Ishikawa (cell line): Measurements from ENCODE around the gene OCLN.

Experiments used
- CEBPB ChIP-seq: IDR thresholded peaks from 2 replicates; pipeline ENCODE4 v1.6.1; 2012
- CREB1 ChIP-seq: IDR thresholded peaks from 2 replicates; pipeline ENCODE4 v1.6.1; 2012; ENCODE audit warnings: low read depth
- EGR1 ChIP-seq: IDR thresholded peaks from 2 replicates; pipeline ENCODE4 v1.6.1; 2012
- EP300 ChIP-seq: IDR thresholded peaks from 2 replicates; pipeline ENCODE4 v1.6.1; 2012; ENCODE audit warnings: borderline replicate concordance
- FOXM1 ChIP-seq: IDR thresholded peaks from 2 replicates; pipeline ENCODE4 v1.6.1; 2012; ENCODE audit warnings: low read depth, borderline replicate concordance
- NFIC ChIP-seq: IDR thresholded peaks from 2 replicates; pipeline ENCODE4 v1.6.1; 2012
- RAD21 ChIP-seq: IDR thresholded peaks from 2 replicates; pipeline ENCODE4 v1.6.1; 2012; ENCODE audit warnings: low read depth
- TAF1 ChIP-seq: IDR thresholded peaks from 2 replicates; pipeline ENCODE4 v1.6.1; 2012; ENCODE audit warnings: low read depth, mild to moderate bottlenecking
- TCF12 ChIP-seq: IDR thresholded peaks from 2 replicates; pipeline ENCODE4 v1.6.1; 2012; ENCODE audit warnings: low read depth
- TEAD4 ChIP-seq: IDR thresholded peaks from 2 replicates; pipeline ENCODE4 v1.6.1; 2012
- YY1 ChIP-seq: IDR thresholded peaks from 2 replicates; pipeline ENCODE4 v1.6.1; 2012; ENCODE audit warnings: low read depth
- ZBTB7A ChIP-seq: IDR thresholded peaks from 2 replicates; pipeline ENCODE4 v1.6.1; 2012; ENCODE audit warnings: low read depth
- TF ChIP-seq, protein P1 (sequence below): IDR thresholded peaks from 2 replicates; pipeline ENCODE4 v1.6.1; 2012
- TF ChIP-seq, protein P2 (sequence below): IDR thresholded peaks from 2 replicates; pipeline ENCODE4 v1.6.1; 2012
- TF ChIP-seq, protein P3 (sequence below): IDR thresholded peaks from 2 replicates; pipeline ENCODE4 v1.6.1; 2012; ENCODE audit warnings: low read depth, mild to moderate bottlenecking

The OCLN gene

DNA sequence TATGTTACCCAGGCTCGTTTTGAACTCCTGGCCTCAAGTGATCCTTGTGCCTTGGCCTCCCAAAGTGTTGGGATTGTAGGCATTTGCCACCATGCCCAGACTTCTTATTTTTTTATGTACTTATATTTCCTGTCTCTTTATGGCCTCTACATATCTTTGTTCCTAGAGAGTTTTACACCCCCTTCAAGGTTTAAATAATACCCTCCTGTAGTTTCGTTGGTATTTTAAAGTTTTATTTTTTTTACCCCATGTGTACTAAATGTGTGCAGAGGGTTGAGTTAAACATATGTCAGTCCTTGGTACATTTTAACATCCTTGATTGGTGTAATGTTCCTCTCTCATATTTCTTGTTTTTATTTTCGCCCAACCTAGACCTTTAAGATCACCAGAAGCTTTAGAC is 29.4 kb downstream of the OCLN start:
- TF ChIP-seq, protein P1, sequence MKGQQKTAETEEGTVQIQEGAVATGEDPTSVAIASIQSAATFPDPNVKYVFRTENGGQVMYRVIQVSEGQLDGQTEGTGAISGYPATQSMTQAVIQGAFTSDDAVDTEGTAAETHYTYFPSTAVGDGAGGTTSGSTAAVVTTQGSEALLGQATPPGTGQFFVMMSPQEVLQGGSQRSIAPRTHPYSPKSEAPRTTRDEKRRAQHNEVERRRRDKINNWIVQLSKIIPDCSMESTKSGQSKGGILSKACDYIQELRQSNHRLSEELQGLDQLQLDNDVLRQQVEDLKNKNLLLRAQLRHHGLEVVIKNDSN = no peak
- TF ChIP-seq YY1 = no peak
- no peak for TF ChIP-seq ZBTB7A
- TF ChIP-seq TAF1 = no peak
- TF ChIP-seq NFIC = no peak
- TF ChIP-seq FOXM1 = no peak
- TF ChIP-seq TEAD4 = no peak
- TF ChIP-seq, protein P2, sequence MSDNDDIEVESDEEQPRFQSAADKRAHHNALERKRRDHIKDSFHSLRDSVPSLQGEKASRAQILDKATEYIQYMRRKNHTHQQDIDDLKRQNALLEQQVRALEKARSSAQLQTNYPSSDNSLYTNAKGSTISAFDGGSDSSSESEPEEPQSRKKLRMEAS = no peak
- no peak for TF ChIP-seq EGR1
- TF ChIP-seq EP300 = no peak
- no peak for TF ChIP-seq CREB1
- no peak for TF ChIP-seq CEBPB
- TF ChIP-seq, protein P3, sequence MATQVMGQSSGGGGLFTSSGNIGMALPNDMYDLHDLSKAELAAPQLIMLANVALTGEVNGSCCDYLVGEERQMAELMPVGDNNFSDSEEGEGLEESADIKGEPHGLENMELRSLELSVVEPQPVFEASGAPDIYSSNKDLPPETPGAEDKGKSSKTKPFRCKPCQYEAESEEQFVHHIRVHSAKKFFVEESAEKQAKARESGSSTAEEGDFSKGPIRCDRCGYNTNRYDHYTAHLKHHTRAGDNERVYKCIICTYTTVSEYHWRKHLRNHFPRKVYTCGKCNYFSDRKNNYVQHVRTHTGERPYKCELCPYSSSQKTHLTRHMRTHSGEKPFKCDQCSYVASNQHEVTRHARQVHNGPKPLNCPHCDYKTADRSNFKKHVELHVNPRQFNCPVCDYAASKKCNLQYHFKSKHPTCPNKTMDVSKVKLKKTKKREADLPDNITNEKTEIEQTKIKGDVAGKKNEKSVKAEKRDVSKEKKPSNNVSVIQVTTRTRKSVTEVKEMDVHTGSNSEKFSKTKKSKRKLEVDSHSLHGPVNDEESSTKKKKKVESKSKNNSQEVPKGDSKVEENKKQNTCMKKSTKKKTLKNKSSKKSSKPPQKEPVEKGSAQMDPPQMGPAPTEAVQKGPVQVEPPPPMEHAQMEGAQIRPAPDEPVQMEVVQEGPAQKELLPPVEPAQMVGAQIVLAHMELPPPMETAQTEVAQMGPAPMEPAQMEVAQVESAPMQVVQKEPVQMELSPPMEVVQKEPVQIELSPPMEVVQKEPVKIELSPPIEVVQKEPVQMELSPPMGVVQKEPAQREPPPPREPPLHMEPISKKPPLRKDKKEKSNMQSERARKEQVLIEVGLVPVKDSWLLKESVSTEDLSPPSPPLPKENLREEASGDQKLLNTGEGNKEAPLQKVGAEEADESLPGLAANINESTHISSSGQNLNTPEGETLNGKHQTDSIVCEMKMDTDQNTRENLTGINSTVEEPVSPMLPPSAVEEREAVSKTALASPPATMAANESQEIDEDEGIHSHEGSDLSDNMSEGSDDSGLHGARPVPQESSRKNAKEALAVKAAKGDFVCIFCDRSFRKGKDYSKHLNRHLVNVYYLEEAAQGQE = no peak
- no peak for TF ChIP-seq RAD21
- TF ChIP-seq TCF12 = no peak

DNA sequence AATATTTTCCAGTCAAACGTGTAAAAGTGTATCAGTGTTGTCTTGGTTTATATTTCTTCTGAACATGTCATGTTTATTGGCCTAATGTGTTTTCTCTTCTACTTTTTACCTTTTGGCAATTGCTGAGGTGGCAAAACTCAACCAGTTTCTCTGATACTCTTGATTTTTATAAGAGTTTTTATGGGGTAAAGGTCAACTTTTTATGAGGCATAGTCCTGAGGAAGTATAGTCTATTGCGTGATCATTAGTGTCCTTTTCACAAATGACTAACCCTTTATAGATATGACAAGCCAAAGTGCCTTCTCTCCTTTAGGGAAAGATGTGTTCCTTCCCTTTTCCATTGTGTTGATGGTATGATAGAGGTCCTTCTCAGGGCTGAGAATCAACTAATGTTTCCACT is 32.9 kb downstream of the OCLN start:
- TF ChIP-seq, protein P1 = no peak
- TF ChIP-seq NFIC (no peak), CREB1 (no peak), EP300 (no peak), FOXM1 (no peak), EGR1 (no peak), RAD21 (no peak), ZBTB7A (no peak), TAF1 (no peak), CEBPB (no peak), TEAD4 (no peak), YY1 (no peak), TCF12 (no peak)
- TF ChIP-seq, protein P2 = no peak
- TF ChIP-seq, protein P3 = no peak

DNA sequence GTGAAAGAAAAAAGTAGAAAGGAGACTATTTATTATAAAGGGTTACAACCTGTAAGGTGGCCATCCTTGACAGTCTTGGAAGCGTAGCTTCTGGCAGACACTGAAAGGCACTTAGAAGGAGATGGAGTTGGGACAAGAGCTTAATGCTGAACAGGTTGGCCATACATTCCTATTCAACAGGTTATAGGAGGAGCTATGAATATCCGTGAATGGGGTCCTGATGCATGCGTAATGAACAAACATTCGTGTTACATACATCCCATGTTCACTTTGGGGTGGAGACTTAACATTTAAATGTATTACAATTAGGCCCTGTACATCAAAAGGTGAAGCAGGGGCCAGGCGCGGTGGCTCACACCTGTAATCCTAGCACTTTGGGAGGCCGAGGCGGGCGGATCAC is 34.1 kb downstream of the OCLN start:
- TF ChIP-seq FOXM1 (no peak), ZBTB7A (no peak), CREB1 (no peak), EGR1 (no peak), YY1 (no peak), NFIC (no peak), TAF1 (no peak), TEAD4 (no peak), CEBPB (no peak), RAD21 (no peak)
- TF ChIP-seq, protein P1 = no peak

DNA sequence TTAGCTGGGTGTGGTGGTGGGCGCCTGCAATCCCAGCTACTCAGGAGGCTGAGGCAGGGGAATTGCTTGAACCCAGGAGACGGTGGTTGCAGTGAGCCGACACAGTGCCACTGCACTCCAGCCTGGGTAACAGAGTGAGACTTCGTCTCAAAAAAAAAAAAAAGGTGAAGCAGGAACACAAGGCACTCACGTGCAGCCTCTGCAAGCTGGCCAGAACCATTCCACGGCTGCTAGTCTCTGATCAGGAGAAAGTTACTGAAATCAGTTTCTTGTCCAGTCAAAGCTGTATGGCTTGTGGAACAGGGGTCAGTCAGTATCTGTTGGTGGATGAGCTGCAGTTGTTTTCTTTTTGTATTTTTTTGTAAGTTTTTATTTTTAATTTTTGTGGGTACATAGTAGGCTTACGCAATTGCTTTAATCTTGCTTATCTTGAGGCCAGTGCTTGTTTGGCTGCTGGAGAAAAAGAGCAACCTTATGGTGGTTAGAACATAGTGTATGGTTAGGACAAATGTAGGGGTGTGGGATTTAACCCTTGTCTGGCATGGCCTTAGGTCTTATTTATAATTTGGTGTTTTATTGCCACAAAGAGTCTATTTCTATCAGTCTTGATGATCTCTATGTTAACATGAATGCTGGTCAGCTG is 34.7 kb downstream of the OCLN start:
- no peak for TF ChIP-seq ZBTB7A
- no peak for TF ChIP-seq TCF12
- TF ChIP-seq NFIC = no peak
- TF ChIP-seq TAF1 = no peak
- TF ChIP-seq, protein P3 = no peak
- no peak for TF ChIP-seq CREB1
- TF ChIP-seq, protein P1 = no peak
- no peak for TF ChIP-seq TEAD4
- TF ChIP-seq YY1 = no peak
